Osteocyte (in vitro differentiated cells): ENCODE data around the gene ATF6. TPM values are rescaled to one million over a fixed set of nuclear protein-coding genes. Genes with fewer than 3 reads are reported as not detected.

Experiments
- DNase-seq: peaks from one replicate; pipeline ENCODE4 v3.0.0; 2021; ENCODE audit warnings: mixed read lengths; ENCODE audit not compliant: unreplicated experiment; ENCODE audit errors: extremely low spot score
- H3K27ac Mint-ChIP-seq: one replicate; pipeline ENCODE4 v1.8.0; 2021; ENCODE audit warnings: mild to moderate bottlenecking, mixed read lengths; ENCODE audit not compliant: unreplicated experiment
- H3K27me3 Mint-ChIP-seq: one replicate; pipeline ENCODE4 v1.8.0; 2021; ENCODE audit warnings: mixed read lengths; ENCODE audit not compliant: unreplicated experiment
- H3K36me3 Mint-ChIP-seq: one replicate; pipeline ENCODE4 v1.8.0; 2021; ENCODE audit warnings: mixed read lengths; ENCODE audit not compliant: unreplicated experiment
- H3K4me1 Mint-ChIP-seq: one replicate; pipeline ENCODE4 v1.8.0; 2021; ENCODE audit warnings: mixed read lengths; ENCODE audit not compliant: unreplicated experiment
- H3K4me3 Mint-ChIP-seq: one replicate; pipeline ENCODE4 v1.8.0; 2021; ENCODE audit warnings: mild to moderate bottlenecking, moderate library complexity, mixed read lengths; ENCODE audit not compliant: unreplicated experiment
- H3K9me3 Mint-ChIP-seq: one replicate; pipeline ENCODE4 v1.8.0; 2021; ENCODE audit warnings: mixed read lengths; ENCODE audit not compliant: unreplicated experiment
- CTCF ChIP-seq: fragments of 200-600 bp; sonication (generic); IDR thresholded peaks from 2 replicates; pipeline ENCODE4 v1.5.0; 2021; ENCODE audit warnings: antibody characterized with exemption, mild to moderate bottlenecking, moderate library complexity
- total RNA-seq: library from RNA; stranded (reverse); gene quantifications from 2 replicates; pipeline ENCODE4 v1.2.1, GENCODE V29; 2021

ATF6 gene
- total RNA-seq, 1 donor from 2014 or later = 29.7 TPM

GRCh38 chr1:161730050-161730564, 36.0 kb upstream of the ATF6 start:
- Mint-ChIP-seq H3K9me3 (no peaks in the 10 kb centered on the region), H3K4me1 (peaks cover 9% of the 10 kb centered on the region), H3K27me3 (peaks cover 40% of the 10 kb centered on the region), H3K4me3 (no peak overlapping the region), H3K27ac (no peak overlapping the region), H3K36me3 (no peaks in the 10 kb centered on the region)
- no peak for TF ChIP-seq CTCF
- DNase-seq = no peak

DNA sequence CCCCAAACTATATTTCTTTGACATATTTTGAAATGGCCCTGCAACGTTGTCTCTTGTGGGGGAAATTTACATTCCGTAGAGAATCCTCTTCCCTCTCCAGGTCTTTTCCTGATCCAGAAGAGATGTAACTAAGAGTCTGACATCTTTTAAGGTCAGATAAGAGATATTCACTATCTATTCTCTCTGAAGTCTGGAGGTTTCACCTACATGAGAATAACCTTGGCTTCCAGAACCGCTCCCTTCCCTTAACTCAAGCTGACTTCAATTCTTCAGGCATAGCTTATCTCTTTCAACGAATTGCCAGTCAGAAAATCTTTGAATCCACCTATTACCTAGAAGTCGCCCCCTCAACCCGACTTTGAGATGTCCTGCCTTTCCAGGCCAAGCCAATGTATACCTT, 34.9 kb upstream of the ATF6 start:
- DNase-seq = no peak
- Mint-ChIP-seq H3K9me3 (no peaks in the 10 kb centered on the region), H3K4me3 (no peak overlapping the region), H3K27ac (no peak overlapping the region), H3K36me3 (no peaks in the 10 kb centered on the region), H3K4me1 (no peaks in the 10 kb centered on the region), H3K27me3 (peaks cover 52% of the 10 kb centered on the region)
- no peak for TF ChIP-seq CTCF

GRCh38 chr1:161731981-161732718, 34.0 kb upstream of the ATF6 start:
- no peak for TF ChIP-seq CTCF
- DNase-seq = no peak
- Mint-ChIP-seq H3K36me3 (no peaks in the 10 kb centered on the region), H3K27me3 (peaks cover 56% of the 10 kb centered on the region), H3K4me1 (no peaks in the 10 kb centered on the region), H3K27ac (no peak overlapping the region), H3K9me3 (no peaks in the 10 kb centered on the region), H3K4me3 (no peak overlapping the region)

DNA sequence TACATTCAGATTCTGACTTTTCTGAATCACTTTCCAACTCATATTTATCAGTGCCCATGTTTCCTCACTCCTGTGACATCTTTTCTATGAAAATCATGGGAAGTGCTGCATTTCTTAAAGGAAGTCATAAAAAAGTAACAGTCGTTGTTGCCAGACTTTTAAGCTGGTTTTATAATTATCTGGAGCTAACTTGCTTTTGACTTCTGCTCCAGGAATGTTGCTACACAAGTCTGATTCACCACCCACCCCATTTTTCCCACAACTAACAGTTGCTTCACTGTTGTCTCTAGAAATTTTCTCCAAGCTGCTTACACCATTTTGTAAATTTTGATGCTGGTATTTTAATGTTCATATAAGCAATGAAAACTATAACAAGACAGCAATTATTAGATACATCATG, 32.6 kb upstream of the ATF6 start:
- peaks cover 62% of the 10 kb centered on the region for H3K27me3 Mint-ChIP-seq
- no peak for DNase-seq
- no peak overlapping the region for H3K27ac Mint-ChIP-seq

More for the DNA sequence above, 32.6 kb upstream of the ATF6 start:
- no peaks in the 10 kb centered on the region for H3K4me1 Mint-ChIP-seq
- TF ChIP-seq CTCF = no peak
- no peaks in the 10 kb centered on the region for H3K9me3 Mint-ChIP-seq
- H3K4me3 Mint-ChIP-seq = no peak overlapping the region
- no peaks in the 10 kb centered on the region for H3K36me3 Mint-ChIP-seq
